Left hindlimb (tissue), 1 donor: Measurements from ENCODE around the gene KRT5.
"Not testable (repeated sequence)": the region's sequence is repeated elsewhere in the genome, so short reads cannot be mapped to it uniquely, and the experiment has no call there.

Experiments
- DNase-seq: peaks from one replicate; pipeline ENCODE4 v3.0.0-alpha.2; 2018

The KRT5 gene

GRCh38 chr12:52518574-52519386 is 1.4 kb downstream of the KRT5 start:
- no peak for DNase-seq

GRCh38 chr12:52517888-52518287 is 2.3 kb downstream of the KRT5 start:
- no peak for DNase-seq

GRCh38 chr12:52517005-52517835 is 3.0 kb downstream of the KRT5 start:
- DNase-seq = no peak

GRCh38 chr12:52515927-52516831 is 4.0 kb downstream of the KRT5 start:
- DNase-seq = no peak

GRCh38 chr12:52515319-52515646 is 4.9 kb downstream of the KRT5 start:
- no peak for DNase-seq

GRCh38 chr12:52514471-52515318 is 5.5 kb downstream of the KRT5 start:
- DNase-seq = no peak

GRCh38 chr12:52513736-52514135 is 6.5 kb downstream of the KRT5 start:
- DNase-seq = no peak

- DNase-seq = no peak
Observed at GRCh38 chr12:52508211-52508610, 12.0 kb downstream of the KRT5 start.

- no peak for DNase-seq
Observed at GRCh38 chr12:52506858-52507715, 13.1 kb downstream of the KRT5 start.

- DNase-seq = no peak
Observed at GRCh38 chr12:52502877-52503276, 17.3 kb downstream of the KRT5 start.

- DNase-seq = no peak
Observed at GRCh38 chr12:52501490-52501889, 18.7 kb downstream of the KRT5 start.

GRCh38 chr12:52500574-52500973 is 19.6 kb downstream of the KRT5 start:
- DNase-seq = not testable (repeated sequence)

GRCh38 chr12:52499806-52500560 is 20.2 kb downstream of the KRT5 start:
- DNase-seq = no peak

GRCh38 chr12:52498946-52499345 is 21.2 kb downstream of the KRT5 start:
- DNase-seq = no peak

GRCh38 chr12:52497975-52498374 is 22.2 kb downstream of the KRT5 start:
- no peak for DNase-seq

GRCh38 chr12:52496590-52497071 is 23.6 kb downstream of the KRT5 start:
- DNase-seq = no peak

- no peak for DNase-seq
Observed at GRCh38 chr12:52496054-52496453, 24.1 kb downstream of the KRT5 start.

- no peak for DNase-seq
Observed at GRCh38 chr12:52495389-52495788, 24.8 kb downstream of the KRT5 start.

GRCh38 chr12:52494518-52494917 is 25.7 kb downstream of the KRT5 start:
- no peak for DNase-seq

GRCh38 chr12:52494100-52494499 is 26.1 kb downstream of the KRT5 start:
- no peak for DNase-seq
